Spinal cord (tissue), 10 donors: ENCODE measurements around the gene ZSCAN23. TPM values are rescaled to one million over a fixed set of nuclear protein-coding genes. Genes with fewer than 3 reads are reported as not detected.
A peak's percentile ranks its signal among the peaks of the same experiment; 100 is the strongest.

ENCODE experiments used
- DNase-seq, 6 donors: peaks; one replicate each; pipeline versions ENCODE4 v3.0.0 to v3.0.0-alpha.2; 2013 to 2015; ENCODE audit warnings: low spot score in 6 of 6, low read depth in 4 of 6
- H3K27ac ChIP-seq: one replicate; pipeline ENCODE4 v1.5.1; 2013; ENCODE audit warnings: low read depth, low read length, control low read depth
- H3K27me3 ChIP-seq: one replicate; pipeline ENCODE4 v1.6.1; 2013; ENCODE audit warnings: low read length; ENCODE audit not compliant: control insufficient read depth, insufficient read depth
- H3K36me3 ChIP-seq: one replicate; pipeline ENCODE4 v1.6.1; 2013; ENCODE audit warnings: low read length; ENCODE audit not compliant: control insufficient read depth, insufficient read depth
- H3K4me1 ChIP-seq: one replicate; pipeline ENCODE4 v1.6.1; 2013; ENCODE audit warnings: low read length; ENCODE audit not compliant: control insufficient read depth, insufficient read depth
- H3K4me3 ChIP-seq: one replicate; pipeline ENCODE4 v1.5.1; 2013; ENCODE audit warnings: low read depth, low read length, control low read depth
- H3K9me3 ChIP-seq: one replicate; pipeline ENCODE4 v1.6.1; 2013; ENCODE audit warnings: low read length; ENCODE audit not compliant: control insufficient read depth, insufficient read depth
- WGBS: methylation state at CpG from one replicate; pipeline ENCODE4 v1.1.5; 2013; ENCODE audit warnings: missing lambda C conversion rate; ENCODE audit not compliant: insufficient coverage; 5-methylcytosine and 5-hydroxymethylcytosine counted together
- polyA plus RNA-seq, 2 donors: library from polyadenylated mRNA; unstranded; fragments of 120-200 nt; gene quantifications; one replicate each; pipeline ENCODE4 v1.2.1, GENCODE V29; 2013; ENCODE audit not compliant: insufficient read length in 2 of 2
- small RNA-seq: library from RNA; depleted of rRNA; stranded (forward); fragments of <200 nt; gene quantifications from one replicate; pipeline ENCODE3, GENCODE V24; 2014; ENCODE audit warnings: low replicate concordance
- total RNA-seq, 2 donors: library from RNA; depleted of rRNA in 1 of 2; stranded (reverse); fragments of 120-200 nt in 1 of 2; fragments of >200 nt in 1 of 2; gene quantifications; one replicate each; pipeline versions ENCODE4 v1.2.3 to v1.2.4, GENCODE V29; 2013 to 2014
- donor health status: healthy.

The ZSCAN23 gene
- total and polyA plus RNA-seq, 4 donors = 5.5 to 9.9 (median 8.1) TPM

- WGBS = 71% methylated on average over 4 of the region's 5 CpGs
- DNase-seq = peak in 2 of 6 donors; percentile 13 to 64
- Histone ChIP-seq H3K27me3 (no peaks in the 10 kb centered on the region), H3K4me1 (peaks cover 10% of the 10 kb centered on the region), H3K4me3 (no peak overlapping the region), H3K9me3 (no peaks in the 10 kb centered on the region), H3K36me3 (peaks cover 7% of the 10 kb centered on the region), H3K27ac (no peak overlapping the region)
These were observed 49.2 kb downstream of the ZSCAN23 start for GRCh38 chr6:28393912-28394662.

- 90% methylated on average over 5 of the region's 8 CpGs for WGBS
- DNase-seq = no peak
- no peaks in the 10 kb centered on the region for H3K27me3 ChIP-seq
- no peak overlapping the region for H3K4me3 ChIP-seq
- peaks cover 7% of the 10 kb centered on the region for H3K36me3 ChIP-seq
- H3K9me3 ChIP-seq = no peaks in the 10 kb centered on the region
- no peaks in the 10 kb centered on the region for H3K4me1 ChIP-seq
- no peak overlapping the region for H3K27ac ChIP-seq
These were observed 52.6 kb downstream of the ZSCAN23 start for GRCh38 chr6:28390688-28391087.

- Histone ChIP-seq H3K27me3 (no peaks in the 10 kb centered on the region), H3K9me3 (no peaks in the 10 kb centered on the region), H3K27ac (no peak overlapping the region), H3K4me1 (peaks cover 5% of the 10 kb centered on the region), H3K4me3 (no peak overlapping the region), H3K36me3 (peaks cover 11% of the 10 kb centered on the region)
- WGBS = 78% methylated on average over 1 of the region's 2 CpGs
- no peak for DNase-seq
These were observed 59.2 kb downstream of the ZSCAN23 start for GRCh38 chr6:28384143-28384533.

- Histone ChIP-seq H3K36me3 (peaks cover 12% of the 10 kb centered on the region), H3K9me3 (peaks cover 2% of the 10 kb centered on the region), H3K27me3 (no peaks in the 10 kb centered on the region), H3K27ac (peak overlapping the region; percentile 62), H3K4me1 (peaks cover 5% of the 10 kb centered on the region), H3K4me3 (peak overlapping the region; percentile 61)
- WGBS = under 1% methylated on average over 26 of the region's 31 CpGs
- peak; percentile 48 to 92 (median 59) for DNase-seq
These were observed 59.8 kb downstream of the ZSCAN23 start for GRCh38 chr6:28383235-28384142.

Small RNAs within 50 kb of the gene (small RNA-seq; reads per million reads assigned to genes)
- not detected for gene RNU2-45P

Other genes starting within 250 kb of the ZSCAN23 start
- 10 to 100 TPM; 16.6 to 26.0 TPM for gene ZSCAN9, start 218.2 kb downstream of the ZSCAN23 start, total RNA-seq
- 10 to 100 TPM; 21.9 to 28.7 TPM for gene ZSCAN9, start 218.2 kb downstream of the ZSCAN23 start, polyA plus RNA-seq
- 10 to 100 TPM in 1 of 2 donors, 1 to 10 TPM in 1; 8.0 to 10.2 TPM for gene ZKSCAN4, start 191.2 kb downstream of the ZSCAN23 start, total RNA-seq
- 1 to 10 TPM; 7.7 TPM for gene ZKSCAN4, start 191.2 kb downstream of the ZSCAN23 start, polyA plus RNA-seq
- gene NKAPL, start 184.2 kb downstream of the ZSCAN23 start, total RNA-seq = 1 to 10 TPM; 1.8 to 3.3 TPM
- 1 to 10 TPM; 2.1 to 3.3 TPM for gene NKAPL, start 184.2 kb downstream of the ZSCAN23 start, polyA plus RNA-seq
- gene ZSCAN26, start 176.3 kb downstream of the ZSCAN23 start, total RNA-seq = 10 to 100 TPM; 27.2 to 39.8 TPM
- 10 to 100 TPM; 32.0 to 34.5 TPM for gene ZSCAN26, start 176.3 kb downstream of the ZSCAN23 start, polyA plus RNA-seq
- 10 to 100 TPM in 1 of 2 donors, 1 to 10 TPM in 1; 9.7 to 11.5 TPM for gene PGBD1, start 161.9 kb downstream of the ZSCAN23 start, total RNA-seq
- 10 to 100 TPM; 13.9 to 15.7 TPM for gene PGBD1, start 161.9 kb downstream of the ZSCAN23 start, polyA plus RNA-seq
- 10 to 100 TPM; 17.4 to 19.9 TPM for gene ZSCAN31, start 107.3 kb downstream of the ZSCAN23 start, total RNA-seq
- 10 to 100 TPM in 1 of 2 donors, 1 to 10 TPM in 1; 8.3 to 12.6 TPM for gene ZSCAN31, start 107.3 kb downstream of the ZSCAN23 start, polyA plus RNA-seq
- gene ZKSCAN3, start 93.5 kb downstream of the ZSCAN23 start, total RNA-seq = 10 to 100 TPM in 1 of 2 donors, 1 to 10 TPM in 1; 9.1 to 10.7 TPM
- 1 to 10 TPM; 6.4 to 8.4 TPM for gene ZKSCAN3, start 93.5 kb downstream of the ZSCAN23 start, polyA plus RNA-seq
- 10 to 100 TPM; 11.8 to 12.9 TPM for gene ZSCAN12, start 43.7 kb downstream of the ZSCAN23 start, total RNA-seq
- gene ZSCAN12, start 43.7 kb downstream of the ZSCAN23 start, polyA plus RNA-seq = 1 to 10 TPM; 7.5 to 8.5 TPM
- gene GPX6, start 72.3 kb upstream of the ZSCAN23 start, total RNA-seq = not detected
- not detected for gene GPX6, start 72.3 kb upstream of the ZSCAN23 start, polyA plus RNA-seq
- not detected for gene GPX5, start 82.4 kb upstream of the ZSCAN23 start, total RNA-seq
- not detected for gene GPX5, start 82.4 kb upstream of the ZSCAN23 start, polyA plus RNA-seq